Measurements from ENCODE around the gene MPZL2. TPM values are rescaled to one million over a fixed set of nuclear protein-coding genes. Genes with fewer than 3 reads are reported as not detected.

Gene MPZL2
- total and polyA plus RNA-seq, 10 of the 15 experiments (the other 5 are each of a cell fraction or from before 2014, with no cell fraction given), result 0.81 to 4.8 (median 3.1) TPM

DNA sequence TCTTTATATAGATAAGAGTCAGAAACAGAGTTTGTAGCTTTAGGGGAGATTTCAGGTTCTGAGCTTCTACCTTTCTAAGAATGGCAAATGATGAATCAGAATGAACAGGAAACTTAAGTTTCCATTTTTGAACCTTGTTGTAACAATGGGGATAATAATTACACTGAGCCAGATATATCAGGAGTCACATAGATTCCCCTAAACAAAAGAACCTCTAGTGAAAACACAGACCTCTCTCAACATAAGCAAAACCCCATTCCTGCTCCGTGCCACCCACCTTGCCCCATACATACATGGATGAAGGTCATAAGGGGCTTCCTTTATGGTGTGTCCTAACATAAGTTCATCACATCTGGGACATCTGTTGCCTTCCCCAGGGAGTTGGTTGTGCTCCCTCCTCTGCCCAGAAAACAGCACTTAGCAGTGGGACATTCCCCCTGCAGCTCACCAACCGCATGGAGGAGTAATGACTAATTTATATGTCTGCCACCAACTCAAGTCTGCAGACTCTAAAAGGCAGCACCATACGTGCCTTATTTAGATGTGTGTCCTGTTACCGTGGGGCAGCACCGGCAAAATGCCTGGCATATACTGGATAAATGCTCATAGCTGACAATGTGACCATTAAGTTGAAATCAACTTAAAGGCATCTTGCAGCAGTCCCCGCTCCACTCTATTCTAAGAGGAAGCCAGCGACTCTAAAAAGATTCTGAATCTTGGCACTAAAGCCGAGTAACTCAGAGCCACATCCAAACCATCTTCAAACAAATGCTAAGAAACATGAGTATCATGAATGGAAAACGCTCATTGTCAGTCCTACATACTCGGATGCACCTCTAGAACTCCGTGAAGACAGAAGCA lies 47.2 kb downstream of the MPZL2 start (continued):
- TF ChIP-seq, protein P1, sequence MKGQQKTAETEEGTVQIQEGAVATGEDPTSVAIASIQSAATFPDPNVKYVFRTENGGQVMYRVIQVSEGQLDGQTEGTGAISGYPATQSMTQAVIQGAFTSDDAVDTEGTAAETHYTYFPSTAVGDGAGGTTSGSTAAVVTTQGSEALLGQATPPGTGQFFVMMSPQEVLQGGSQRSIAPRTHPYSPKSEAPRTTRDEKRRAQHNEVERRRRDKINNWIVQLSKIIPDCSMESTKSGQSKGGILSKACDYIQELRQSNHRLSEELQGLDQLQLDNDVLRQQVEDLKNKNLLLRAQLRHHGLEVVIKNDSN (IDR thresholded peaks at IDR 0.05; ENCODE audit: borderline replicate concordance, extremely low read length, insufficient read depth, low read depth, low read length), result no peak
- TF ChIP-seq KLF5 (IDR thresholded peaks at IDR 0.05; ENCODE audit: partially characterized antibody) (no peak), SPI1 (IDR thresholded peaks at IDR 0.05; ENCODE audit: borderline replicate concordance, insufficient read depth, low read depth, low read length) (no peak), MTA3 (IDR thresholded peaks at IDR 0.05; ENCODE audit: borderline replicate concordance, low read length) (peak; percentile 36; the same call in 1 of the 2 replicates), CBX3 (IDR thresholded peaks at IDR 0.05; ENCODE audit: borderline replicate concordance, low read depth) (no peak), NR2C1 (IDR thresholded peaks at IDR 0.05) (0 out of 2 replicates have a peak, but pooled peaks have one; percentile 6), STAT3 (IDR thresholded peaks at IDR 0.05; ENCODE audit: low read depth, low read length) (no peak), BHLHE40 (IDR thresholded peaks at IDR 0.05; ENCODE audit: borderline replicate concordance in 1 of 2, low read depth in 2 of 2, low read length in 1 of 2) (peak; percentile 34 to 65; a peak in 3 of 4 replicates), ZBED1 (IDR thresholded peaks at IDR 0.05; ENCODE audit: borderline replicate concordance) (0 out of 2 replicates have a peak, but pooled peaks have one; percentile 12), YY1 (IDR thresholded peaks at IDR 0.05; ENCODE audit: low read depth, low read length) (0 out of 2 replicates have a peak, but pooled peaks have one; percentile 33), IRF4 (IDR thresholded peaks at IDR 0.05; ENCODE audit: low read depth, low read length) (peak; percentile 60; the same call in 1 of the 2 replicates), MTA2 (IDR thresholded peaks at IDR 0.05; ENCODE audit: low read depth) (peak; percentile 80; the same call in 1 of the 2 replicates)
- TF ChIP-seq, protein P2, sequence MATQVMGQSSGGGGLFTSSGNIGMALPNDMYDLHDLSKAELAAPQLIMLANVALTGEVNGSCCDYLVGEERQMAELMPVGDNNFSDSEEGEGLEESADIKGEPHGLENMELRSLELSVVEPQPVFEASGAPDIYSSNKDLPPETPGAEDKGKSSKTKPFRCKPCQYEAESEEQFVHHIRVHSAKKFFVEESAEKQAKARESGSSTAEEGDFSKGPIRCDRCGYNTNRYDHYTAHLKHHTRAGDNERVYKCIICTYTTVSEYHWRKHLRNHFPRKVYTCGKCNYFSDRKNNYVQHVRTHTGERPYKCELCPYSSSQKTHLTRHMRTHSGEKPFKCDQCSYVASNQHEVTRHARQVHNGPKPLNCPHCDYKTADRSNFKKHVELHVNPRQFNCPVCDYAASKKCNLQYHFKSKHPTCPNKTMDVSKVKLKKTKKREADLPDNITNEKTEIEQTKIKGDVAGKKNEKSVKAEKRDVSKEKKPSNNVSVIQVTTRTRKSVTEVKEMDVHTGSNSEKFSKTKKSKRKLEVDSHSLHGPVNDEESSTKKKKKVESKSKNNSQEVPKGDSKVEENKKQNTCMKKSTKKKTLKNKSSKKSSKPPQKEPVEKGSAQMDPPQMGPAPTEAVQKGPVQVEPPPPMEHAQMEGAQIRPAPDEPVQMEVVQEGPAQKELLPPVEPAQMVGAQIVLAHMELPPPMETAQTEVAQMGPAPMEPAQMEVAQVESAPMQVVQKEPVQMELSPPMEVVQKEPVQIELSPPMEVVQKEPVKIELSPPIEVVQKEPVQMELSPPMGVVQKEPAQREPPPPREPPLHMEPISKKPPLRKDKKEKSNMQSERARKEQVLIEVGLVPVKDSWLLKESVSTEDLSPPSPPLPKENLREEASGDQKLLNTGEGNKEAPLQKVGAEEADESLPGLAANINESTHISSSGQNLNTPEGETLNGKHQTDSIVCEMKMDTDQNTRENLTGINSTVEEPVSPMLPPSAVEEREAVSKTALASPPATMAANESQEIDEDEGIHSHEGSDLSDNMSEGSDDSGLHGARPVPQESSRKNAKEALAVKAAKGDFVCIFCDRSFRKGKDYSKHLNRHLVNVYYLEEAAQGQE (IDR thresholded peaks at IDR 0.05; ENCODE audit: low read depth, low read length), result no peak
- TF ChIP-seq, protein P3, sequence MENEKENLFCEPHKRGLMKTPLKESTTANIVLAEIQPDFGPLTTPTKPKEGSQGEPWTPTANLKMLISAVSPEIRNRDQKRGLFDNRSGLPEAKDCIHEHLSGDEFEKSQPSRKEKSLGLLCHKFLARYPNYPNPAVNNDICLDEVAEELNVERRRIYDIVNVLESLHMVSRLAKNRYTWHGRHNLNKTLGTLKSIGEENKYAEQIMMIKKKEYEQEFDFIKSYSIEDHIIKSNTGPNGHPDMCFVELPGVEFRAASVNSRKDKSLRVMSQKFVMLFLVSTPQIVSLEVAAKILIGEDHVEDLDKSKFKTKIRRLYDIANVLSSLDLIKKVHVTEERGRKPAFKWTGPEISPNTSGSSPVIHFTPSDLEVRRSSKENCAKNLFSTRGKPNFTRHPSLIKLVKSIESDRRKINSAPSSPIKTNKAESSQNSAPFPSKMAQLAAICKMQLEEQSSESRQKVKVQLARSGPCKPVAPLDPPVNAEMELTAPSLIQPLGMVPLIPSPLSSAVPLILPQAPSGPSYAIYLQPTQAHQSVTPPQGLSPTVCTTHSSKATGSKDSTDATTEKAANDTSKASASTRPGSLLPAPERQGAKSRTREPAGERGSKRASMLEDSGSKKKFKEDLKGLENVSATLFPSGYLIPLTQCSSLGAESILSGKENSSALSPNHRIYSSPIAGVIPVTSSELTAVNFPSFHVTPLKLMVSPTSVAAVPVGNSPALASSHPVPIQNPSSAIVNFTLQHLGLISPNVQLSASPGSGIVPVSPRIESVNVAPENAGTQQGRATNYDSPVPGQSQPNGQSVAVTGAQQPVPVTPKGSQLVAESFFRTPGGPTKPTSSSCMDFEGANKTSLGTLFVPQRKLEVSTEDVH (IDR thresholded peaks at IDR 0.05; ENCODE audit: low read depth, partially characterized antibody), result no peak
- TF ChIP-seq, protein P4, sequence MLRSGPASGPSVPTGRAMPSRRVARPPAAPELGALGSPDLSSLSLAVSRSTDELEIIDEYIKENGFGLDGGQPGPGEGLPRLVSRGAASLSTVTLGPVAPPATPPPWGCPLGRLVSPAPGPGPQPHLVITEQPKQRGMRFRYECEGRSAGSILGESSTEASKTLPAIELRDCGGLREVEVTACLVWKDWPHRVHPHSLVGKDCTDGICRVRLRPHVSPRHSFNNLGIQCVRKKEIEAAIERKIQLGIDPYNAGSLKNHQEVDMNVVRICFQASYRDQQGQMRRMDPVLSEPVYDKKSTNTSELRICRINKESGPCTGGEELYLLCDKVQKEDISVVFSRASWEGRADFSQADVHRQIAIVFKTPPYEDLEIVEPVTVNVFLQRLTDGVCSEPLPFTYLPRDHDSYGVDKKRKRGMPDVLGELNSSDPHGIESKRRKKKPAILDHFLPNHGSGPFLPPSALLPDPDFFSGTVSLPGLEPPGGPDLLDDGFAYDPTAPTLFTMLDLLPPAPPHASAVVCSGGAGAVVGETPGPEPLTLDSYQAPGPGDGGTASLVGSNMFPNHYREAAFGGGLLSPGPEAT (IDR thresholded peaks at IDR 0.05; ENCODE audit: low read depth), result peak; percentile 70

Data from GM12878 (cell line).